Activated effector memory CD4-positive, alpha-beta T cell treated with anti-CD3 and anti-CD28 coated beads, Interleukin-2, amount 50 U/mL, for 16 hours (primary cell): ENCODE results near the gene SYF2.

Experiments used
- DNase-seq: peaks from one replicate; pipeline ENCODE4 v3.0.0-alpha.2; 2020

SYF2 gene

DNA sequence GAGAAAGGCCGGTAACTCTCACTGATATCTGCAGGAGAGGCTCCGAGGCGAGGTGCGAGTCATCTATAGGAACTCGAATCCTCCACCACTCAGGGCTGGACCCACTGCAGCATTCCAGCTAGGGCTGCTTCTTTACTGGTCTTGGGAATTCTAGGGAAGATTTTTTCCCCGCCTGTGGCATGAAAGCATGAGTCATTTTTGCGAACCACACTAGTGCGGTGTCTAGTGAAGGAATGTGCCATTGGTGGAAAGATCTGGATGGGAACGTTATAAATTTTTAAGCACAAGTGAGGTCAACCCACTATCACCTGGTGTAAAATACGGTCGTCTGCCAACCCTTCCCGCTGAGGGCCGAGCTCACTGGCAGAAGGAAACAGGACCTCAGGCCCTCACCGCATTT lies 49.7 kb downstream of the SYF2 start:
- no peak for DNase-seq

DNA sequence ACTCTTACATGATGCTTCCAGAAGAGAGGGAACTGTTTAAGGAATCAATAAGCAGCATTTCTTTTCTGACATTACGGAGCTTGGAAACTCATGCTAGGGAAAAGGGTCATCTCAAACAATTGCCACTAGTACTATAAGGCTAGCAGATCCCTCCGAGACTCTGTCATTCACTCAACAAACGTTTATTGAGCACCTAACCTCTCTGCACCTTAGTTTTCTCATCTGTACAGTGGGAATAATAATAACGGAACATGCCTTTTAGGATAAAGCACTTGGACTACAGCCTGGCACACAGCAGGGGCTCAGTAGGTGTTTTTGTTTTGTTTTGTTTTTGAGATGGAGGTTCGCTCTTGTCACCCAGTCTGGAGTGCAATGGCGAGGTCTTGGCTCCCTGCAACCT lies 51.3 kb downstream of the SYF2 start:
- no peak for DNase-seq

DNA sequence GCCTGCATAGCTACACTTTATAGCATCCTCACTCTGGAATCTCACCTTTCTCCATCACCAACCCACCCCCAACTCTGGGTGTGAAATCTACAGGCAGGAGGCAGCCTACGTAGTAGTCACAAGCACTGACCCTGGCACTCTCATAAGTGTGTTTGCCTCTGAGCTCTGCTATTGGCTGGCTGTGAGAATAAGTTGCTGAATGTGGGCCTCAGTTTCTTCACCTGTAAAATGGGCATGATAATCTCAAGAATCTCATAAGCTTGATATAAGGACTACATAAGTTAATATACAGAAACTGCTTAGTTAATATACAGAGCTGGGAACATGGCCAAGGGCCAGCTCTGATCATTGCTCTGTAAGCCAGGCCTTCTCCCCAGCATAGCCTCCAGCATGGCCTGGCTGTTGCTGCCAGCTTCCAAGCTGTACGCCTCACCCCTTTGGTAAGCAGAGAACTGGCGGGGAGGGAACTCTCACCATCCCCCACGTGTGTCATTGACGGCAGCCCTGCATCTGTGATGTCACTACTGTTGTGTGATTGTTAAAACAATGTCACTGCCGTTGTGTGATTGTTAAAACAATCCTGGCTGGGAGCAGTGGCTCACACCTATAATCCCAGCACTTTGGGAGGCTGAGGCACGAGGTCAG lies 53.3 kb downstream of the SYF2 start:
- no peak for DNase-seq

DNA sequence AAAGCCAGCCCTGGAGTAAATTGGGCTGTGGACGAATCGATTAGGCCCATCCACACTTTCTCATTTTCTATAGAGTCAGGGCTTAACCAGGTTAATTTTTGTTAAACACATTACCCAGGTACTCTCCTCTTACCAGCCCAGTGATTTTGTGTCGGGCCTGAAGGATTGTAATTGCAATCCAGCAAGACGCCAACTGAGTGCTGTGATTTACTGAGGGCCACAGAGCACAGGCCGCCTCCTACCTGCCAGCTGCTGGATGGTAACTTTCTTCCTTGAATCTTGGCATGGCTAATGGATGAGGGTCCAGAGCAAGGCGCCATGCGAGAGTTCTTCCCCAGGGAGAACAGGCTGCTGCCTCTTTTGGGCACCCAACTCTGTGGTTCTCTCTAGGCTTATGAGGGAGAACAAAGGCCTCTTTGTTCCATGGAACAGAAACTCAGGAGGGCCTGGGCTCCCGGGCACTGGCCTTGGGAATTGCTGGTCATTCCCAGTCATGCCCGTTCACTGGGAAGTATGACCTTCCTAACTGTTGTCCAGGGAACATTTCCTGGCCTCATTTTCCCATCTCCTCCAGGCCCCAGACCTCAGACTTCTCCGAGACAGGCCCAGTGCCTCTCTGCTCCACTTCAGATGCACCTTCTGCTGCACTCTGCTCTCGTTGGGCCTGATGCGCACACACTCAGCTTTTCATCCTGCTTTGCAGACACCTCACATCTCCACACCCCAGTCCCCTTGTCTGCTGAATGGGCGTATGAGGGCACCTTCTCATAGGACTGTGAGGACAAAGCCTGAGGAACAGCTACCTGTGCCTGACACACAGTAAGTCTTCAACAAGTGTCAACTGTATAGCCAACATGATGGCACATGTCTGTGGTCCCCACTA lies 57.3 kb downstream of the SYF2 start:
- no peak for DNase-seq

DNA sequence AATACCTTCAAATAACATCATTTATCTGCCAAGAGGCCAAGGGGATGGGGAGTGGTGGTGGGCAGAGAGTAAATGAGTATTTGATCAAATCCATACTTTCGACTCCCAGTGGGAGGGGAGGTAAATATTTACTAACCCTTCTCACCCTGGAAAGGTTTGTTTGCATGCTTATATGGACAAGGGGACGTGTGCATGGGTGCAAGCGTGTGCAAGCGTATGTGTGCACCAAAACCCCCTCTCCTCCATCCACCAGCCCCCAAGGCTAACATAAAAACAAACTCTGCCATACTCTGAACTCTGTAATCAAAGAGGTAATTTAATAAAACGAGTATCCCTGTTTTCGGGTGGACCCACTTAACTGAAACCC lies 58.0 kb downstream of the SYF2 start:
- no peak for DNase-seq

DNA sequence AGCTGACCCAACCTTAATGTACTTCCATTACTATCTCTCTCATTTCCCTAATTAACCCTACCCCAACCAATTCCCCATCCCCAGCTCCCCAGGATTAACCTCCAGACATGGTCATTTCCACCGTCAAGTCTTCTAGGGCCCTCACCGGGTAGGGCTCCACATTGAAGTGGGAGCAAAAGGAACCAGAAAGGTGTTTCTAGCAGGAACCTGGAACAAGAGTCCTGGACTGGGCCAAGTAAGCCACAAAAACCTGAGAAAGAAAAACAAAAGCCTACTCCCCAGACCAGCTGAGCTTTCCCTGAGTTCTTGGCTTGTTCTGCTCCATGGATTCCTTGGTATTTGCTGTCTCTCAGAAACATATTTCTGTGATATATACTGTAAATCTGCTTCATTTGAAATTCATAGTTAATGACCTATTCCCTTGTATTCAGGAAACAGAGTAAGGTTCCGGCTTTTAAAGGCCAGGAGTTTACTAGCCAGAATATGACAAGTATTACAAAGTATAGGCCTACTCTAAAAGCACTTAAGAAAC lies 58.4 kb downstream of the SYF2 start:
- DNase-seq: no peak
